GM18517 (cell line): ENCODE data around the gene CDX1.

Source experiments
- ATAC-seq: cut with Tn5 transposase; IDR thresholded peaks from one replicate; pipeline ENCODE4 v1.9.1; 2021; ENCODE audit warnings: mild to moderate bottlenecking, moderate library complexity; ENCODE audit not compliant: unreplicated experiment

CDX1 gene

GRCh38 chr5:150144879-150145278 is 21.7 kb upstream of the CDX1 start:
- ATAC-seq = no peak

GRCh38 chr5:150146235-150146634 is 20.3 kb upstream of the CDX1 start:
- no peak for ATAC-seq

- no peak for ATAC-seq
These were observed 19.5 kb upstream of the CDX1 start for GRCh38 chr5:150146862-150147601.

- no peak for ATAC-seq
These were observed 18.9 kb upstream of the CDX1 start for GRCh38 chr5:150147670-150148069.

- ATAC-seq = no peak
These were observed 18.3 kb upstream of the CDX1 start for GRCh38 chr5:150148117-150148927.

- no peak for ATAC-seq
These were observed 17.0 kb upstream of the CDX1 start for GRCh38 chr5:150149618-150150017.

GRCh38 chr5:150152636-150153462 is 13.7 kb upstream of the CDX1 start:
- no peak for ATAC-seq

- ATAC-seq = no peak
These were observed 13.1 kb upstream of the CDX1 start for GRCh38 chr5:150153483-150153882.

GRCh38 chr5:150153957-150154617 is 12.5 kb upstream of the CDX1 start:
- no peak for ATAC-seq

- ATAC-seq = no peak
These were observed 11.9 kb upstream of the CDX1 start for GRCh38 chr5:150154618-150155128.

GRCh38 chr5:150155258-150156026 is 11.1 kb upstream of the CDX1 start, which contains the start of gene PDGFRB:
PDGFRB (minus strand) TSS chr5:150155845; CDS start chr5:150137047, 18,798 bp downstream.
- ATAC-seq = peak; percentile 65

GRCh38 chr5:150156027-150156368 is 10.6 kb upstream of the CDX1 start:
- ATAC-seq = no peak

GRCh38 chr5:150156540-150156939 is 10.0 kb upstream of the CDX1 start:
- ATAC-seq = no peak

GRCh38 chr5:150157168-150157567 is 9.4 kb upstream of the CDX1 start:
- ATAC-seq = no peak

GRCh38 chr5:150158170-150158949 is 8.2 kb upstream of the CDX1 start:
- no peak for ATAC-seq

- no peak for ATAC-seq
These were observed 7.5 kb upstream of the CDX1 start for GRCh38 chr5:150159031-150159430.

GRCh38 chr5:150159741-150160179 is 6.8 kb upstream of the CDX1 start:
- no peak for ATAC-seq

GRCh38 chr5:150160448-150161081 is 6.0 kb upstream of the CDX1 start:
- ATAC-seq = no peak
